IMR-90 (cell line): ENCODE data around the gene ZNF219. TPM values are rescaled to one million over a fixed set of nuclear protein-coding genes. Genes with fewer than 3 reads are reported as not detected.

Experiments
- ATAC-seq: fragments of 200-7000 bp; cut with Tn5 transposase; 2 replicates; pipeline ENCODE4 v1.9.1; 2020; ENCODE audit warnings: low read depth, mild to moderate bottlenecking, moderate library complexity
- BruUV-seq: library from RNA; stranded (reverse); fragments of 400-500 nt; replicated peaks from 2 replicates; lab custom pipeline; 2021; lab: Mats Ljungman, UMichigan
- CTCF ChIA-PET: fragments of 300-600 bp; formaldehyde crosslinking; extraction: SDS; loops from one replicate; lab custom pipeline; 2021; ENCODE audit warnings: antibody characterized with exemption; lab: Yijun Ruan, JAX
- POLR2A ChIA-PET: fragments of 300-600 bp; sonication (Branson Sonifier 250); formaldehyde crosslinking; loops from one replicate; lab custom pipeline; 2022; ENCODE audit warnings: antibody characterized with exemption; ENCODE audit not compliant: unreplicated experiment; lab: Charles Lee
- DNase-seq: peaks from one replicate; pipeline ENCODE4 v3.0.0; 2013
- H2AFZ ChIP-seq: replicated peaks from 2 replicates; pipeline ENCODE3; 2013; ENCODE audit warnings: low read length, mild to moderate bottlenecking; ENCODE audit not compliant: poor library complexity
- H2AK5ac ChIP-seq: 2 replicates; pipeline ENCODE4 v1.6.1; 2013; ENCODE audit warnings: low read depth, low read length, inconsistent platforms
- H2AK9ac ChIP-seq: replicated peaks from 2 replicates; pipeline ENCODE3; 2013; ENCODE audit warnings: mild to moderate bottlenecking, low read depth, low read length, moderate library complexity; ENCODE audit not compliant: poor library complexity
- H2BK120ac ChIP-seq: 2 replicates; pipeline ENCODE4 v1.6.1; 2013; ENCODE audit warnings: low read depth, low read length, inconsistent platforms
- H2BK15ac ChIP-seq: 3 replicates; pipeline ENCODE4 v1.6.1; 2013; ENCODE audit warnings: low read depth, low read length, inconsistent platforms
- H2BK20ac ChIP-seq: 2 replicates; pipeline ENCODE4 v1.6.1; 2013; ENCODE audit warnings: low read depth, mild to moderate bottlenecking, inconsistent platforms, low read length, moderate library complexity
- H2BK5ac ChIP-seq: 2 replicates; pipeline ENCODE4 v1.6.1; 2013; ENCODE audit warnings: mild to moderate bottlenecking, low read depth, low read length, inconsistent platforms; ENCODE audit not compliant: poor library complexity, severe bottlenecking
- H3K14ac ChIP-seq: replicated peaks from 2 replicates; pipeline ENCODE4 v1.6.1; 2013; ENCODE audit warnings: low read depth, low read length, inconsistent platforms
- H3K18ac ChIP-seq: 2 replicates; pipeline ENCODE4 v1.6.1; 2013; ENCODE audit warnings: low read depth, low read length, control low read depth
- H3K23ac ChIP-seq: 2 replicates; pipeline ENCODE4 v1.6.1; 2013; ENCODE audit warnings: low read depth, low read length, inconsistent platforms
- H3K27ac ChIP-seq: 2 replicates; pipeline ENCODE4 v1.5.1; 2013; ENCODE audit warnings: mild to moderate bottlenecking, control low read depth, low read length; ENCODE audit not compliant: insufficient read depth
- H3K27me3 ChIP-seq: 2 replicates; pipeline ENCODE4 v1.6.1; 2013; ENCODE audit warnings: low read length; ENCODE audit not compliant: control insufficient read depth, insufficient read depth
- H3K36me3 ChIP-seq: 2 replicates; pipeline ENCODE4 v1.6.1; 2013; ENCODE audit warnings: low read length, mixed read lengths; ENCODE audit not compliant: control insufficient read depth, insufficient read depth
- H3K4ac ChIP-seq: 2 replicates; pipeline ENCODE4 v1.6.1; 2013; ENCODE audit warnings: low read depth, low read length, inconsistent platforms
- H3K4me1 ChIP-seq: 2 replicates; pipeline ENCODE4 v1.6.1; 2013; ENCODE audit warnings: low read length, mixed read lengths; ENCODE audit not compliant: control insufficient read depth, insufficient read depth
- H3K4me2 ChIP-seq: 2 replicates; pipeline ENCODE4 v1.6.1; 2013; ENCODE audit warnings: low read depth, mild to moderate bottlenecking, control low read depth, low read length, moderate library complexity
- H3K4me3 ChIP-seq: 2 replicates; pipeline ENCODE4 v1.5.1; 2013; ENCODE audit warnings: low read depth, mild to moderate bottlenecking, control low read depth, low read length, moderate library complexity; ENCODE audit not compliant: insufficient read depth
- H3K56ac ChIP-seq: 2 replicates; pipeline ENCODE4 v1.6.1; 2013; ENCODE audit warnings: low read length, inconsistent platforms; ENCODE audit not compliant: insufficient read depth; ENCODE audit errors: extremely low read depth
- H3K79me1 ChIP-seq, 2 experiments: 2 replicates each; pipeline ENCODE4 v1.6.1; 2013; ENCODE audit warnings: low read length in 2 of 2, inconsistent platforms in 1 of 2, low read depth in 1 of 2
- H3K9ac ChIP-seq: 2 replicates; pipeline ENCODE4 v1.6.1; 2013; ENCODE audit warnings: low read depth, low read length, control low read depth
- H3K9me1 ChIP-seq: 2 replicates; pipeline ENCODE4 v1.6.1; 2013; ENCODE audit warnings: low read length, inconsistent platforms; ENCODE audit not compliant: insufficient read depth
- H3K9me3 ChIP-seq: 2 replicates; pipeline ENCODE4 v1.6.1; 2013; ENCODE audit warnings: low read length; ENCODE audit not compliant: control insufficient read depth, insufficient read depth
- H4K20me1 ChIP-seq: 2 replicates; pipeline ENCODE4 v1.6.1; 2013; ENCODE audit warnings: low read length, inconsistent platforms; ENCODE audit not compliant: insufficient read depth
- H4K5ac ChIP-seq: 2 replicates; pipeline ENCODE4 v1.6.1; 2013; ENCODE audit warnings: mild to moderate bottlenecking, low read depth, low read length, control low read depth
- H4K8ac ChIP-seq, 2 experiments: 2 replicates each; pipeline ENCODE4 v1.6.1; 2013; ENCODE audit warnings: low read depth in 2 of 2, low read length in 2 of 2, control low read depth in 1 of 2, inconsistent platforms in 1 of 2
- H4K91ac ChIP-seq: 2 replicates; pipeline ENCODE4 v1.6.1; 2013; ENCODE audit warnings: low read depth, low read length, inconsistent platforms; ENCODE audit not compliant: insufficient read depth
- MAZ ChIP-seq: IDR thresholded peaks from 2 replicates; pipeline ENCODE4 v1.6.1; 2012; ENCODE audit warnings: low read depth, mild to moderate bottlenecking, low read length, improper control_type of control experiment, moderate library complexity, borderline replicate concordance
- RAD21 ChIP-seq: IDR thresholded peaks from 2 replicates; pipeline ENCODE4 v1.6.1; 2012; ENCODE audit warnings: low read length, improper control_type of control experiment
- WGBS, 2 experiments: methylation state at CpG; one replicate each; pipeline versions ENCODE4 v1.1.5 to v1.1.7; 2013; ENCODE audit warnings: missing lambda C conversion rate in 2 of 2; ENCODE audit not compliant: insufficient read length in 1 of 2; ENCODE audit errors: extremely low coverage in 2 of 2; 5-methylcytosine and 5-hydroxymethylcytosine counted together
- dilution Hi-C: fragments of 300-500 bp; cut with HindIII; formaldehyde crosslinking; loops from one replicate; pipeline ENCODE4 v1.14.3; 2018; ENCODE audit warnings: low sequenced_read_pairs; ENCODE audit not compliant: unreplicated experiment
- in situ Hi-C: fragments of 300-500 bp; cut with MboI; formaldehyde crosslinking; loops from 3 replicates; pipeline ENCODE4 v1.14.3; 2019; ENCODE audit warnings: low sequenced_read_pairs, inconsistent platforms, mixed read lengths
- intact Hi-C: fragments of 100-400 bp; cut with micrococcal nuclease; formaldehyde crosslinking; loops from 2 replicates; pipeline ENCODE4 v1.10.0; 2022
- polyA plus RNA-seq, 3 experiments: library from polyadenylated mRNA; depleted of rRNA; stranded (reverse); fragments of >200 nt; gene quantifications; 2 replicates each; pipeline ENCODE4 v1.2.3, GENCODE V29; 2012; ENCODE audit warnings: low replicate concordance in 1 of 3
- total RNA-seq: library from RNA; depleted of rRNA; stranded (reverse); fragments of >200 nt; gene quantifications from 2 replicates; pipeline ENCODE4 v1.2.3, GENCODE V29; 2012
- TF ChIP-seq, protein P1 (sequence below): conservative IDR thresholded peaks from 2 replicates; pipeline ENCODE4 v1.5.1; 2012; ENCODE audit warnings: mild to moderate bottlenecking, low read depth, low read length, improper control_type of control experiment

ZNF219 gene
- total and polyA plus RNA-seq, 2 of the 4 experiments (the other 2 are of a cell fraction): 0.90 to 3.8 TPM

DNA sequence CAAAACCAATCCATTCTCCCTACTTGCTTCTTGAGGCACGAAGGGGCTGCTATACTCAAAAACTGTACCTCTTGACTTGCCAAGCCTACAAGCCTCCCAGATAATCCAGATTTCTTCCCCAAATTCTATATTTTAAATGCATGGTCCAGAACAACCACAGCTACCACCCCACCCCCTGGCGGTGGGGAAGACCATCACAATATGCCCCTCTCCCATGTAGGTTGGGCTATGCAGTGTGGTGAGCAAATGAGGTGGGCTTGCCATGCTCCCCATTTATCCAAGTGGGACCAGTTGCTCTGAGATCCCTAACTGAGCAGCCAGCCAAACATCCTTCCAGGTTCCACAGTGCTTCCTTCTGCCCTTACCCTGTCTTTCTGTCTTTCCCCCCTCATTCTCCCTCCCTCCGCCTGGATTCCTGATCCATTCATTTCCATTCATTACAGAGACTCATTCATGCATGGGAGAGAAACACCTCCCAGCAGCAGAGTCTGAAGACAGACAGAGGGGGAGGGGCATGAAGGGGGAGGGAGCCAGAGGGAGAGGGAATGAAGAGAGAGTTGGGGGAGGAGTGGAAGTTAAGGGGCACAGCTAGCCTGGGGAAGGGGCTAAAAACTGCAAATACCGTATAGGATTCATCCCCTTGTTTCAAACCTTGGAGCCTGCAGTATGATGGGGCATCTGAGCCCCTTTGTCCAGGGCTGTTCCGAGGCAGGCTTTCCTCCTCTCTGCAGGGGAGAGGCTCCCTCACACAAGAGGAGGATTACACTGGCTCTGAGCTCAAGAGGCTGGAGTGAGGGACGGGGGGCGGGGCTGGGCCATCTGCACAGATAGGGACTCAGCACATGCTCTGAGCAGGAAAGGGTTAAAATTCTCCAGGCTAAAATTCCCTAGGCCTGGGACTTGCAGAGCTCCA is 4.4 kb downstream of the ZNF219 start:
- Histone ChIP-seq H4K8ac (no peak overlapping the region), H3K56ac (no peak overlapping the region), H4K91ac (no peak overlapping the region), H3K4me1 (peaks cover 2% of the 10 kb centered on the region; the same call in 1 of the 2 replicates), H3K9me3 (no peaks in the 10 kb centered on the region), H3K4me2 (no peak overlapping the region), H2AK5ac (no peak overlapping the region), H2AK9ac (no peak overlapping the region), H4K5ac (no peak overlapping the region), H2AFZ (no peak overlapping the region), H3K79me1 (0 out of 4 replicates have a peak, but pooled peaks cover 3% of the 10 kb centered on the region in 2 experiments), H3K9ac (no peak overlapping the region), H2BK5ac (no peak overlapping the region), H3K27ac (no peak overlapping the region), H3K9me1 (no peaks in the 10 kb centered on the region), H3K23ac (no peak overlapping the region), H3K36me3 (peaks cover 21% of the 10 kb centered on the region), H3K14ac (no peak overlapping the region), H2BK15ac (no peak overlapping the region), H3K4ac (no peak overlapping the region), H4K20me1 (no peaks in the 10 kb centered on the region; the same call in 1 of the 2 replicates), H3K27me3 (no peaks in the 10 kb centered on the region), H3K18ac (no peak overlapping the region), H3K4me3 (no peak overlapping the region), H2BK120ac (no peak overlapping the region), H2BK20ac (no peak overlapping the region)
- dilution Hi-C loops (no loop called here), in situ Hi-C loops (loop anchor here (25.0 kb wide), 2 partner anchors 632 to 757 kb away; partner anchors contain the start of genes APEX1, CCNB1IP1, OSGEP and PARP2), intact Hi-C loops (no loop called here)
- no peak for TF ChIP-seq MAZ
- TF ChIP-seq, protein P1, sequence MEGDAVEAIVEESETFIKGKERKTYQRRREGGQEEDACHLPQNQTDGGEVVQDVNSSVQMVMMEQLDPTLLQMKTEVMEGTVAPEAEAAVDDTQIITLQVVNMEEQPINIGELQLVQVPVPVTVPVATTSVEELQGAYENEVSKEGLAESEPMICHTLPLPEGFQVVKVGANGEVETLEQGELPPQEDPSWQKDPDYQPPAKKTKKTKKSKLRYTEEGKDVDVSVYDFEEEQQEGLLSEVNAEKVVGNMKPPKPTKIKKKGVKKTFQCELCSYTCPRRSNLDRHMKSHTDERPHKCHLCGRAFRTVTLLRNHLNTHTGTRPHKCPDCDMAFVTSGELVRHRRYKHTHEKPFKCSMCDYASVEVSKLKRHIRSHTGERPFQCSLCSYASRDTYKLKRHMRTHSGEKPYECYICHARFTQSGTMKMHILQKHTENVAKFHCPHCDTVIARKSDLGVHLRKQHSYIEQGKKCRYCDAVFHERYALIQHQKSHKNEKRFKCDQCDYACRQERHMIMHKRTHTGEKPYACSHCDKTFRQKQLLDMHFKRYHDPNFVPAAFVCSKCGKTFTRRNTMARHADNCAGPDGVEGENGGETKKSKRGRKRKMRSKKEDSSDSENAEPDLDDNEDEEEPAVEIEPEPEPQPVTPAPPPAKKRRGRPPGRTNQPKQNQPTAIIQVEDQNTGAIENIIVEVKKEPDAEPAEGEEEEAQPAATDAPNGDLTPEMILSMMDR: peak; percentile 31
- no peak for TF ChIP-seq RAD21
- CTCF ChIA-PET: interaction anchor here (0.6 to 2.9 kb wide), 7 partner anchors 10 to 1845 kb away, joined by 3 to 17 read pairs (median 4); no protein-coding TSS in a partner anchor
- ATAC-seq: no peak
- BruUV-seq: no TSS peak
- WGBS, 2 experiments: no CpG with 5 or more reads among the region's 7 CpGs
- no peak for DNase-seq
- POLR2A ChIA-PET: interaction anchor here (0.6 kb wide), 1 partner anchor 10 kb away, joined by 3 read pairs; no protein-coding TSS in a partner anchor
